H1 (cell line): ENCODE data around the gene SLC9A5. TPM values are rescaled to one million over a fixed set of nuclear protein-coding genes. Genes with fewer than 3 reads are reported as not detected.

ENCODE experiments used
- CTCF ChIA-PET: fragments of 300-600 bp; sonication (Branson Sonifier 250); formaldehyde crosslinking; loops from one replicate; lab custom pipeline; 2021; ENCODE audit not compliant: partially characterized antibody; lab: Charles Lee
- POLR2A ChIA-PET: fragments of 300-600 bp; sonication (Branson Sonifier 250); formaldehyde crosslinking; loops from one replicate; lab custom pipeline; 2021; ENCODE audit warnings: inconsistent platforms; ENCODE audit not compliant: partially characterized antibody; lab: Charles Lee
- DNase-seq, 2 experiments: peaks; one replicate each; pipeline versions ENCODE4 v3.0.0 to v3.0.0-alpha.2; 2010 to 2022; ENCODE audit warnings: low spot score in 2 of 2, low read depth in 1 of 2, mixed read lengths in 1 of 2
- FAIRE-seq: peaks from 2 replicates; lab custom pipeline; 2011; peaks lifted over from hg19 to GRCh38; lab: Jason Lieb, UNC
- H2AFZ ChIP-seq: 2 replicates; pipeline ENCODE4 v1.8.1; 2012; ENCODE audit warnings: low read length, inconsistent platforms
- H2AK5ac ChIP-seq: 2 replicates; pipeline ENCODE4 v1.6.1; 2013; ENCODE audit warnings: low read depth, low read length
- H2BK120ac ChIP-seq: replicated peaks from 2 replicates; pipeline ENCODE3; 2013; ENCODE audit warnings: low read depth, low read length, inconsistent platforms
- H2BK12ac ChIP-seq: 2 replicates; pipeline ENCODE4 v1.6.1; 2013; ENCODE audit warnings: low read depth, low read length
- H2BK15ac ChIP-seq: 2 replicates; pipeline ENCODE4 v1.6.1; 2013; ENCODE audit warnings: low read length
- H2BK20ac ChIP-seq: 2 replicates; pipeline ENCODE4 v1.6.1; 2013; ENCODE audit warnings: low read length
- H2BK5ac ChIP-seq: 2 replicates; pipeline ENCODE4 v1.6.1; 2013; ENCODE audit warnings: low read depth, low read length
- H3K14ac ChIP-seq: 2 replicates; pipeline ENCODE4 v1.6.1; 2013; ENCODE audit warnings: inconsistent platforms; ENCODE audit not compliant: insufficient read length
- H3K18ac ChIP-seq: 2 replicates; pipeline ENCODE4 v1.6.1; 2013; ENCODE audit warnings: low read length; ENCODE audit errors: extremely low read depth
- H3K23ac ChIP-seq: 2 replicates; pipeline ENCODE4 v1.6.1; 2013; ENCODE audit warnings: inconsistent platforms; ENCODE audit not compliant: insufficient read length
- H3K23me2 ChIP-seq: 2 replicates; pipeline ENCODE4 v1.6.1; 2013; ENCODE audit warnings: low read depth, low read length
- H3K27ac ChIP-seq: 2 replicates; pipeline ENCODE4 v1.6.1; 2011; ENCODE audit warnings: low read depth, low read length, inconsistent platforms
- H3K27me3 ChIP-seq, 4 experiments: replicated peaks in 1 of 4; 1 replicate in 1 of 4; 2 replicates in 3 of 4; pipeline versions ENCODE4 v1.6.1 to v1.8.1; 2011 to 2013; ENCODE audit warnings: low read length in 3 of 4, mild to moderate bottlenecking in 3 of 4, inconsistent platforms in 2 of 4, mixed read lengths in 2 of 4, moderate library complexity in 1 of 4; ENCODE audit not compliant: control insufficient read depth in 3 of 4, insufficient read depth in 3 of 4; ENCODE audit errors: extremely low read depth in 1 of 4
- H3K36me3 ChIP-seq, 4 experiments: 2 replicates each; pipeline versions ENCODE4 v1.6.1 to v1.8.1; 2011 to 2013; ENCODE audit warnings: mild to moderate bottlenecking in 4 of 4, low read length in 3 of 4, moderate library complexity in 2 of 4, control low read depth in 1 of 4, inconsistent platforms in 1 of 4; ENCODE audit not compliant: insufficient read depth in 4 of 4, control insufficient read depth in 2 of 4
- H3K4ac ChIP-seq: replicated peaks from 2 replicates; pipeline ENCODE3; 2013; ENCODE audit warnings: low read length, low read depth, mixed read lengths, inconsistent platforms; ENCODE audit not compliant: insufficient read length
- H3K4me1 ChIP-seq, 4 experiments: replicated peaks in 1 of 4; 1 replicate in 1 of 4; 2 replicates in 3 of 4; pipeline versions ENCODE4 v1.6.1 to v1.8.1; 2011 to 2013; ENCODE audit warnings: low read length in 3 of 4, inconsistent platforms in 2 of 4, mixed read lengths in 1 of 4; ENCODE audit not compliant: insufficient read depth in 4 of 4, control insufficient read depth in 3 of 4
- H3K4me2 ChIP-seq, 2 experiments: 2 replicates each; pipeline versions ENCODE4 v1.6.1 to v1.8.1; 2011 to 2013; ENCODE audit warnings: low read depth in 2 of 2, low read length in 2 of 2, control low read depth in 1 of 2, inconsistent platforms in 1 of 2, mild to moderate bottlenecking in 1 of 2; ENCODE audit not compliant: insufficient read depth in 1 of 2
- H3K4me3 ChIP-seq, 4 experiments: fragments of 200-600, 300-600 bp in 1 of 4; sonication (generic), shearing (Covaris generic), sonication (Bioruptor Twin) in 1 of 4; 2 replicates each; pipeline versions ENCODE4 v1.5.1 to v1.8.1; 2011 to 2016; ENCODE audit warnings: low read length in 4 of 4, low read depth in 3 of 4, control low read depth in 2 of 4, inconsistent platforms in 2 of 4, mild to moderate bottlenecking in 2 of 4, mixed read lengths in 1 of 4, moderate library complexity in 1 of 4; ENCODE audit not compliant: insufficient read depth in 2 of 4; ENCODE audit errors: extremely low read depth in 1 of 4
- H3K56ac ChIP-seq: replicated peaks from 2 replicates; pipeline ENCODE3; 2013; ENCODE audit warnings: low read depth, mild to moderate bottlenecking, mixed read lengths, low read length, inconsistent platforms; ENCODE audit not compliant: insufficient read length
- H3K79me1 ChIP-seq: 2 replicates; pipeline ENCODE4 v1.6.1; 2013; ENCODE audit warnings: low read depth, low read length, control low read depth
- H3K79me2 ChIP-seq, 2 experiments: 2 replicates each; pipeline versions ENCODE4 v1.6.1 to v1.8.1; 2012 to 2013; ENCODE audit warnings: low read length in 2 of 2, mild to moderate bottlenecking in 2 of 2, inconsistent platforms in 1 of 2; ENCODE audit not compliant: insufficient read depth in 2 of 2, control insufficient read depth in 1 of 2
- H3K9ac ChIP-seq, 4 experiments: replicated peaks in 1 of 4; 1 replicate in 1 of 4; 2 replicates in 3 of 4; pipeline versions ENCODE4 v1.6.1 to v1.8.1; 2011 to 2013; ENCODE audit warnings: low read depth in 3 of 4, low read length in 3 of 4, control low read depth in 2 of 4, mild to moderate bottlenecking in 2 of 4, moderate library complexity in 2 of 4, inconsistent platforms in 1 of 4; ENCODE audit errors: extremely low read depth in 1 of 4
- H3K9me3 ChIP-seq, 2 experiments: 2 replicates each; pipeline versions ENCODE4 v1.6.1 to v1.8.1; 2012 to 2013; ENCODE audit warnings: mild to moderate bottlenecking in 2 of 2, moderate library complexity in 2 of 2, control low read depth in 1 of 2, inconsistent platforms in 1 of 2, low read depth in 1 of 2, low read length in 1 of 2, mixed read lengths in 1 of 2; ENCODE audit not compliant: insufficient read depth in 2 of 2
- H4K20me1 ChIP-seq, 2 experiments: replicated peaks in 1 of 2; 2 replicates each; pipeline versions ENCODE3 to v1.8.1; 2011 to 2013; ENCODE audit warnings: inconsistent platforms in 2 of 2, low read length in 2 of 2, mild to moderate bottlenecking in 1 of 2; ENCODE audit not compliant: insufficient read depth in 2 of 2, control insufficient read depth in 1 of 2
- H4K5ac ChIP-seq: 2 replicates; pipeline ENCODE4 v1.6.1; 2013; ENCODE audit warnings: low read length, low read depth, mixed read lengths, inconsistent platforms; ENCODE audit not compliant: insufficient read length
- H4K8ac ChIP-seq: 2 replicates; pipeline ENCODE4 v1.8.0; 2013; ENCODE audit warnings: mild to moderate bottlenecking, moderate library complexity, low read length, inconsistent platforms; ENCODE audit not compliant: insufficient read depth; ENCODE audit errors: extremely low read depth
- H4K91ac ChIP-seq: replicated peaks from 2 replicates; pipeline ENCODE3; 2013; ENCODE audit warnings: low read length, mixed read lengths, inconsistent platforms; ENCODE audit not compliant: insufficient read length
- POU5F1 ChIP-seq: IDR thresholded peaks from 2 replicates; pipeline ENCODE4 v1.6.1; 2011; ENCODE audit warnings: low read depth, mild to moderate bottlenecking, low read length, moderate library complexity
- RAD21 ChIP-seq, 2 experiments: IDR thresholded peaks in 1 of 2; conservative IDR thresholded peaks in 1 of 2; 2 replicates each; pipeline ENCODE4 v1.6.1; 2011; ENCODE audit warnings: low read depth in 2 of 2, low read length in 2 of 2, improper control_type of control experiment in 1 of 2, inconsistent platforms in 1 of 2, mild to moderate bottlenecking in 1 of 2, moderate library complexity in 1 of 2
- SIN3A ChIP-seq, 2 experiments: IDR thresholded peaks in 1 of 2; conservative IDR thresholded peaks in 1 of 2; 2 replicates each; pipeline ENCODE4 v1.6.1; 2011 to 2012; ENCODE audit warnings: low read length in 2 of 2, improper control_type of control experiment in 1 of 2, low read depth in 1 of 2, mild to moderate bottlenecking in 1 of 2
- SP4 ChIP-seq: IDR thresholded peaks from 2 replicates; pipeline ENCODE4 v1.6.1; 2012; ENCODE audit warnings: low read length, inconsistent platforms
- YY1 ChIP-seq: IDR thresholded peaks from 2 replicates; pipeline ENCODE4 v1.6.1; 2011; ENCODE audit warnings: low read depth, mild to moderate bottlenecking, low read length
- WGBS, 2 experiments: shearing (Covaris generic) in 1 of 2; methylation state at CpG; one replicate each; pipeline versions ENCODE4 v1.1.6 to v1.1.7; 2013 to 2015; ENCODE audit warnings: low lambda C conversion rate in 2 of 2, mixed read lengths in 2 of 2, inconsistent platforms in 1 of 2, low coverage in 1 of 2, missing lambda C conversion rate in 1 of 2; ENCODE audit not compliant: insufficient replicate concordance in 2 of 2, insufficient coverage in 1 of 2, insufficient read length in 1 of 2; ENCODE audit errors: extremely low coverage in 1 of 2, missing lambda C conversion rate in 1 of 2; 5-methylcytosine and 5-hydroxymethylcytosine counted together
- polyA plus RNA-seq, 7 experiments: library from polyadenylated mRNA; depleted of rRNA in 3 of 7; stranded (reverse) in 5 of 7; unstranded in 2 of 7; fragments of >200 nt in 5 of 7; fragments of 200-250 nt in 2 of 7; gene quantifications; 1 replicate in 5 of 7; 2 replicates in 1 of 7; 4 replicates in 1 of 7; pipeline versions ENCODE4 v1.2.1 to v1.2.3, GENCODE V29; 2011 to 2013; ENCODE audit warnings: missing spikeins in 2 of 7, mixed read lengths in 2 of 7
- total RNA-seq: library from RNA; stranded (reverse); fragmentation: NEBNext Ultra II Directional; extraction: Animal tissue kit (Norgen Biotek cat#: 25700); gene quantifications from 2 replicates; pipeline ENCODE4 v1.2.1, GENCODE V29; 2021

Gene SLC9A5
- total and polyA plus RNA-seq, 2 of the 8 experiments (the other 6 are each of a cell fraction or from before 2014, with no cell fraction given), result 7.9 to 8.6 TPM

GRCh38 chr16:67294171-67294757 lies 45.5 kb downstream of the SLC9A5 start:
- Histone ChIP-seq H3K79me2 (no peaks in the 10 kb centered on the region), H3K4me3 (no peak overlapping the region), H3K4me1 (no peaks in the 10 kb centered on the region; a peak in 1 of 7 replicates), H2BK20ac (no peak overlapping the region), H3K18ac (no peak overlapping the region), H3K27me3 (peaks cover 0 to 4% (median 2%) of the 10 kb centered on the region in 4 experiments; a peak in 4 of 7 replicates), H3K4ac (no peak overlapping the region), H2AFZ (no peak overlapping the region), H3K27ac (no peak overlapping the region), H4K5ac (no peak overlapping the region), H4K8ac (no peak overlapping the region), H2BK5ac (no peak overlapping the region), H2BK15ac (peak overlapping the region; percentile 22; the same call in 1 of the 2 replicates), H3K23me2 (no peaks in the 10 kb centered on the region), H3K9me3 (no peaks in the 10 kb centered on the region), H3K4me2 (no peak overlapping the region), H4K20me1 (no peaks in the 10 kb centered on the region), H2BK12ac (no peak overlapping the region), H4K91ac (no peak overlapping the region), H3K9ac (no peak overlapping the region), H3K36me3 (no peaks in the 10 kb centered on the region), H3K79me1 (no peaks in the 10 kb centered on the region), H2AK5ac (no peak overlapping the region), H3K56ac (no peak overlapping the region), H2BK120ac (no peak overlapping the region), H3K23ac (no peak overlapping the region), H3K14ac (no peak overlapping the region)
- CTCF ChIA-PET, result interaction anchor here (0.6 to 11.3 kb wide), 5 partner anchors 9 to 151 kb away, joined by 4 to 93 read pairs (median 5); partner anchors contain the start of genes KCTD19 and LRRC36
- FAIRE-seq, result no peak
- no peak for DNase-seq
- WGBS, 2 experiments, result 89% methylated on average over 4 of the region's 4 CpGs; no CpG with 5 or more reads in 1 of the 2 experiments
- POLR2A ChIA-PET, result interaction anchor here (1.2 to 2.1 kb wide), 2 partner anchors 9 to 13 kb away, joined by 4 to 8 read pairs; no protein-coding TSS in a partner anchor
- TF ChIP-seq SP4, result no peak
- TF ChIP-seq YY1, result no peak
- TF ChIP-seq RAD21 (IDR thresholded peaks at IDR 0.05 in 1 of 2, conservative IDR thresholded peaks at IDR 0.05 in 1 of 2; ENCODE audit: low read depth in 2 of 2, low read length in 2 of 2), result no peak
- no peak for TF ChIP-seq POU5F1
- TF ChIP-seq SIN3A (conservative IDR thresholded peaks at IDR 0.05 in 1 of 2, IDR thresholded peaks at IDR 0.05 in 1 of 2; ENCODE audit: low read depth in 1 of 2, low read length in 2 of 2), result no peak
